Measurements from ENCODE around the gene TTLL13. TPM values are rescaled to one million over a fixed set of nuclear protein-coding genes. Genes with fewer than 3 reads are reported as not detected.
A peak's percentile ranks its signal among the peaks of the same experiment; 100 is the strongest.

The TTLL13 gene, protein sequence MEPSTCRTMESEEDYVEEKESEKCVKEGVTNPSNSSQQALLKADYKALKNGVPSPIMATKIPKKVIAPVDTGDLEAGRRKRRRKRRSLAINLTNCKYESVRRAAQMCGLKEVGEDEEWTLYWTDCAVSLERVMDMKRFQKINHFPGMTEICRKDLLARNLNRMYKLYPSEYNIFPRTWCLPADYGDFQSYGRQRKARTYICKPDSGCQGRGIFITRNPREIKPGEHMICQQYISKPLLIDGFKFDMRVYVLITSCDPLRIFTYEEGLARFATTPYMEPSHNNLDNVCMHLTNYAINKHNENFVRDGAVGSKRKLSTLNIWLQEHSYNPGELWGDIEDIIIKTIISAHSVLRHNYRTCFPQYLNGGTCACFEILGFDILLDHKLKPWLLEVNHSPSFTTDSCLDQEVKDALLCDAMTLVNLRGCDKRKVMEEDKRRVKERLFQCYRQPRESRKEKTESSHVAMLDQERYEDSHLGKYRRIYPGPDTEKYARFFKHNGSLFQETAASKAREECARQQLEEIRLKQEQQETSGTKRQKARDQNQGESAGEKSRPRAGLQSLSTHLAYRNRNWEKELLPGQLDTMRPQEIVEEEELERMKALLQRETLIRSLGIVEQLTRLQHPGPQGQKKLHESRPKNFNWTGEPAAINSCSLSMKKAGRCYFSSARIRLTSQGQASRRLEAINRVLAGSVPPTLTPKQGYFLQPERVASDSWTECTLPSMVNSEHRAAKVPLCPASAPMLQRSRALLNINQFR
- 1 to 10 TPM in 1 of 2 donors, under 1 TPM in 1; 0.49 to 1.0 TPM for total RNA-seq

DNA sequence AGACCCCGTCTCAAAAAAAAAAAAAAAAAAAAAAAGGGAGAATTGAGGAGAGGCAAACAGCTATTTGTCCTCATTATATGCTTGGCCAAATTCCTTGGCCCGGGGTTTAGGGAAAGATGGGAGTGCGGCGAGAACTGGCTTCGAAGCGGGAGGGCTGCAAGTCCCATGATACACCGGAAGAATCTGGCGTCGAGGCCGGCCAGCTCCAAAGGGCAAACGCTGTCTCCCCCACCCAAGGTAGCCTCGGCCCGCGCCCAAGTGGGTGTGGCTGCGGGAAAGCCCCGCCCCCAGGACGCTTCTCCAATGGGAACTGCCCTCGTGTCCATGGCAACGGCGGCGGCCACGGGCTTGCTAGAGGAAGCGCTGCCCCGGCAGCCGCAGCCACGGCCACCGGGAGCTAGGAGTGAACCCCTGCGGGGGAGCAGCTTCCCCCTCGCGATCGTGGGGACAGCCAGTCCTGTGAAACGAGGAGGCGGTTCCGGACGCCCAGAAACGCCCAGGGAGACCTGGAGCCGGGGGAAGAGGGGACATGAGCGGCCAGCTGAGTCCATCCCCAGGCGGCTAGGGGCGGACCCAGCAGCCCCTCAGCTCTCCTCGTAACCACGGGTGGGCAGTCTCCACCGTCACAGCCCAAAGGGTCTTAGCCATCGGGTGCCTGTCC, at the start of gene TTLL13:
Gene TTLL13, plus strand, starts transcription at position 354 of the 661 bp plus-strand sequence. CDS start 1,075 bp downstream, outside the sequence.
- Mint-ChIP-seq H3K27ac (peak within 1 kb of the TSS; percentile 67 to 70), H3K36me3 (no peaks in the 10 kb centered on the region), H3K9me3 (no peaks in the 10 kb centered on the region)
- ATAC-seq (peak; percentile 86 to 94), DNase-seq (ENCODE audit: low spot score in 2 of 2) (peak; percentile 68 to 79)

DNA sequence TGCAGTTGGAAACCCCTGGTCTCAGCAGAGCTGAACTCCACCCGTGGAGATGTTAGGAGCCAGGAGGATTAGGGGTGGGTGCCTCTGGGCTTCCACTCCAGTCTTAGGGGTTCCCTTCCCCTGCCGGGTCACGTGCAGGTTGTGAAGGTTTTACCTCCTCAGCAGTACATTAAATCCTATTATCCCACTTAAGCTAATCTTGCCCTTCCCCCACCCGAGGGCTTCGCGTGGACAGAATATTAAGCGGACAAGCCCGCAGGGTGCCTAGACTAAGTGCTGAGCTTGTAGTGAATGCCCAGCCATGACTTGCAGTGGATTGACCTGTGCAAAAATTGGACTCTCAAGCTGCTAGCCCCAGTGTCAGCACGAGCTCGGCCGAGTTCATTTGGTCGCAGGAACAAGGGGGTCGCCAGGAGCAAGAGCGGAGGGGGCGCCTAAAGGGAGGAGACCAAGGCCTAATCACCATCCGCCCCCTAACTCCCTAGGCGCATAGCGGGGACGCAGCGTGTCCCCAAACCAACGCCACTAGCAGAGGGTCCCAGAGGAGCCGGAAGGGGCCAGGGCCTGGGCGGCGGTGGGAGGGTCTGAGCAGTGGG, 48.7 kb upstream of the TTLL13 start:
- no peak for DNase-seq (ENCODE audit: low spot score in 2 of 2)
- H3K9me3 Mint-ChIP-seq = no peaks in the 10 kb centered on the region
- H3K36me3 Mint-ChIP-seq = no peaks in the 10 kb centered on the region
- H3K27ac Mint-ChIP-seq = no peak overlapping the region
- no peak for ATAC-seq

DNA sequence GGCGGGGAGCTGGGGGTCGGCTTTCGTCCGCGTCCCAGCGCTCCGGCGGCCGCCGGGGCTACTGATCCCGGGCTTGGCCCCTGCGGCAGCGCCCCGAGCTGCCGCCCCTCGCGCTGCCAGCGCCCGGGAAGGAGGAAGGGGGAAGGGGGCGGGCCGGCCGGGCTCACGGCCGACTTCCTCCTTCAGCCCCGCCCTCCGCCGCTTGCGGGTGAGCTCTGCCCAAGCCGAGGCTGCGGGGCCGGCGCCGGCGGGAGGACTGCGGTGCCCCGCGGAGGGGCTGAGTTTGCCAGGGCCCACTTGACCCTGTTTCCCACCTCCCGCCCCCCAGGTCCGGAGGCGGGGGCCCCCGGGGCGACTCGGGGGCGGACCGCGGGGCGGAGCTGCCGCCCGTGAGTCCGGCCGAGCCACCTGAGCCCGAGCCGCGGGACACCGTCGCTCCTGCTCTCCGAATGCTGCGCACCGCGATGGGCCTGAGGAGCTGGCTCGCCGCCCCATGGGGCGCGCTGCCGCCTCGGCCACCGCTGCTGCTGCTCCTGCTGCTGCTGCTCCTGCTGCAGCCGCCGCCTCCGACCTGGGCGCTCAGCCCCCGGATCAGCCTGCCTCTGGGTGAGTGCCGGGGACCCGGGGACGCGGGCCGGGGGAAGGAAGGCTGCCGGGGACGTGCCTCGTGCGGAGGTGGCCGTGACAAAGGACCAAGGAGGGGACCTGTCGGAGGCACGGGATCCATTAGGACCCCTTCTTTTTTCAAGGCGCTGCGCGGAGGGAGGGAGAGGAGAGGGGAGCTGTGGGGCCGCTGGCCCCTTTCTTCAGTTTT, 48.0 kb upstream of the TTLL13 start, which contains the start of gene SEMA4B:
Gene SEMA4B, plus strand, starts transcription at position 201 of the 814 bp plus-strand sequence. Its CDS starts 249 bp downstream, at position 450.
- Mint-ChIP-seq H3K27ac (peak within 1 kb of the TSS in 1 of 2 donors; percentile 40), H3K9me3 (no peaks in the 10 kb centered on the region), H3K36me3 (no peaks in the 10 kb centered on the region)
- DNase-seq (ENCODE audit: low spot score in 2 of 2) (peak; percentile 75 to 79), ATAC-seq (peak; percentile 95 to 96)

DNA sequence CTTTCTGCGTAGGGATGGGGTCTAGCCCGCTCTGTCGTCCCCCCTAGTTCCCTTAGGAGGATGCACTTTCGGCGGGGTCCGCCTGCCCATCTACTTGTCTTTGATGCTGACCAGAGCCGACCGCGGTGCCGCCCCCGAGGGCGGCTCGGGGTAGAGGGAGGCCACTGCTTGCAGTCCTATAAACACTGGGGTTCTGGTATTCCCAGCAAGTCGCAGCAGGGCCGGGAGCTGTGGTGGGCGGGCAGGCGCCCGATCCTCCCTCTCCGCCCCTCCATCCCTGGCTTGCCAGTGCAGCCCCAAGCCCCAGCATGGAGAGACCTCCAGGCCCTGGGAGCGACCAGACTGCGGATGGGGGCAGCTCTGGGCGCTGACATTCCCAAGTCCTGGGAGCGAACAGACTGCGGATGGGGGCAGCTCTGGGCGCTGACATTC, 47.4 kb upstream of the TTLL13 start:
- peak overlapping the region in 1 of 2 donors; percentile 40 for H3K27ac Mint-ChIP-seq
- no peak for ATAC-seq
- DNase-seq (ENCODE audit: low spot score in 2 of 2) = no peak
- no peaks in the 10 kb centered on the region for H3K9me3 Mint-ChIP-seq
- no peaks in the 10 kb centered on the region for H3K36me3 Mint-ChIP-seq

DNA sequence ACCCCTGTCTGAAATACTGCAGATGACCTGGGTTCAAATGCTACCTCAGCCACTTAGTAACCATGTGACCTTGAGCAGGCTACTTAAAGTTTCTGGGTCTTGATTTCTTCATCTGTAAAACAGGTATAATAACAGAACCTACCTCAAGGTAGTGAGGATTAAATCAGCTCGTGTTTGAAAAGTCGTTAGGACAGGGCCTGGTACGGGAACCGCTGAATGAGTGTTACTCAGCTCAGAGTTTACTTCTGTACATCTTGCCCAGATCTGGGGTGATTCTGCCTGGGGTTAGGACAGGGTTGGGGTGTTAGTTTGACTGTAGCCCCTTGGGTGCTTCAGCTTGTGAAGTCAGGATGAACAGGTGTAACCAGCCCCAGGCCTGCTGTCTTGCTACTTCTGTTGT, 46.4 kb upstream of the TTLL13 start:
- DNase-seq (ENCODE audit: low spot score in 2 of 2) (no peak), ATAC-seq (no peak)
- Mint-ChIP-seq H3K27ac (no peak overlapping the region), H3K9me3 (no peaks in the 10 kb centered on the region), H3K36me3 (no peaks in the 10 kb centered on the region)

DNA sequence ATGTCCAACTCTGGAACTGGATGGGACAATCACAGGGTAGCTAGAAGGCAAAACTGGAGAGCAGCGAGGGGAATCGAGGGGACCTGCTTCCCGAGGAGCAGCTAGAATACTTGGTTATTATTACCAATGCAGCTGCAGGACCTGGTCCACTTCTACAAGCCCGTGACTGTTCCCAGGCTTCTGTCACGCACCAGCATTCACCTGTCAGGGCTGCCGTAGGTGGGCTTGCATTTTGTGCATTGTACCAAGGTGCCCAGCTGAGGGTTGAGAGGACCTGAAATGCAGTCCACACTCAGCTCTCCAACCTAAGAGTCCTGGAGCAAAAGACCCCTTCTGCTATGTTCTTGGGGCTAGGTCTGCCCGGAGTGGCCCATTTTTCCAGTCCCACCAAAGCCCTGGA, 45.9 kb upstream of the TTLL13 start:
- no peak for ATAC-seq
- DNase-seq (ENCODE audit: low spot score in 2 of 2) = no peak
- Mint-ChIP-seq H3K9me3 (no peaks in the 10 kb centered on the region), H3K27ac (no peak overlapping the region), H3K36me3 (no peaks in the 10 kb centered on the region)

DNA sequence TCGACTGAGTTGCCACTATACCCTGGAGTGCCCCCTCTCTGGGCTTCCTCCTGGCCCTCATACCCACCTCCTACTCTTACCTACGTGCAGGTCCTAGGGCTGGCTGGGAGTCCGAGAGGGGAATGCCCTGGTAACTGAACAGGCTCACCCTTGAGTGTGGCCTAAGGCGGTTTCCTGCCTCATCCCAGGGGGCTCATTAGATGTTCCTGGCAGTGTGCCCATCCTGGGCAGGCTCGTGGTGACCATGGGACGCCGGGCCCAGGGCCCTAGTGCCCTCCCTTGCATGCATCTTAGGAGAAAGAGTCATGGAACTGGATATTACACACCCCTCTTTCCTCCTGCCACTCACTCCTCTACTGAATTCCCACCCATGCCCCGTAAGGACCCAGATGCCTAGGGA, 45.4 kb upstream of the TTLL13 start:
- no peak for ATAC-seq
- H3K9me3 Mint-ChIP-seq = no peaks in the 10 kb centered on the region
- DNase-seq (ENCODE audit: low spot score in 2 of 2) = no peak
- H3K27ac Mint-ChIP-seq = no peak overlapping the region
- H3K36me3 Mint-ChIP-seq = no peaks in the 10 kb centered on the region

DNA sequence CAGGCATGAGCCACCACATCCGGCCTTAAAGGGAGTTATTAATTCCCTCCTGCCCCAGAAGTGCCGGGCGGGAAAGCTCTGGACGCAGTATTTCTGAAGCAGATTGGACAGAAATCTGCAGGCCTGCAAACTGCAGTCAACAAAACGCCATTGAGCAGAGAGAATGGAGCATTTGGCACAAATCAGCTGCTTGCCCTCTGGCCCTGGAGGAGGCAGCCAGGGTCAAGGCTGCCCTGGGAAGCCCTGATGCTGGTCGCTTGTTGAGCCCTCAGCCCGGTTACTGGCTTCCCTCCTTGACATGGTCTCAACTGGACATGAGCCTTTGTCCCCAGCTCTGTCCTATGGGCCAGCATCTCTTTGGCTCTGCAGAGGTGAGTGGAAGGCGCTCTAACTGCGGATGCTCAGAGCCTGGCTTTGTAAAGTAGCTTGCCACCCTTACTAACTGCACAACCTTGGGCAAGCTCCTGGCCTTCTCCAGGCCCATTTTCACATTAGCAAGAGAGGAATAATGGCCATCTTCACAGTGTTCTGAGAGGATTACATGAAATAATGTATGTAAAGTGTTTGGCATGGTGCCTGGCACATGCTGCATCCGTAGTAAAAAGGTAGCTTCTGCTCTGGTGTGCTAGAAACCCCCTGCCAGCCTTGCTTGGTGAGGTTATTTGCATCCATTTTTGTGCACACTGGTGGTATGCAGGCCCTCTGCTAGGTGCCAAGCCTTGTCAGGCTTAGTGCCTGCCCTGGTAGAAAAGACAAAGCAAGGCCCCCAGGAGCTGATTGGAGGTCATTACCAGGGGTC, 44.1 kb upstream of the TTLL13 start:
- no peak for DNase-seq (ENCODE audit: low spot score in 2 of 2)
- no peaks in the 10 kb centered on the region for H3K9me3 Mint-ChIP-seq

DNA sequence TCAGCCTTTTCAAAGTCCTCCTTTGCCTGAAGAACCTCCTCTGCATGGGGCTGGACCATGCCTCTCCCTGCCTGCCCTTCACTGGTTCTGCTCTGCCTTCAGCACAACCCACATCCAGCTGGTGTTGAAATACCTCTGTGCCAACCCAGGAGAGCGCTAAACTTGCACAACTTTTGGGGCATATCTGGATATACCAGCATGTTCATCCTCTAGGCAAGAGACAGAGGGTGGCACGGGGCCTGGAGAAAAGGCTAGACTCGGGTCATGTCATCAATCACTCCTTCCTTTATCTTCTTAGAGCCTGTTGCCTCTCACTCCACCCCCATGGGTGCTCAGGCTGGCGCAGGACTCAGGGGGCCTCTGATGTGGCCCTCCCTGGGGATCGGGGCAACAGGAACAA, 43.5 kb upstream of the TTLL13 start:
- no peak for ATAC-seq
- Mint-ChIP-seq H3K36me3 (no peaks in the 10 kb centered on the region), H3K9me3 (no peaks in the 10 kb centered on the region), H3K27ac (no peak overlapping the region)
- no peak for DNase-seq (ENCODE audit: low spot score in 2 of 2)

More for the DNA sequence above, 44.1 kb upstream of the TTLL13 start:
- Mint-ChIP-seq H3K36me3 (no peaks in the 10 kb centered on the region), H3K27ac (no peak overlapping the region)
- no peak for ATAC-seq

DNA sequence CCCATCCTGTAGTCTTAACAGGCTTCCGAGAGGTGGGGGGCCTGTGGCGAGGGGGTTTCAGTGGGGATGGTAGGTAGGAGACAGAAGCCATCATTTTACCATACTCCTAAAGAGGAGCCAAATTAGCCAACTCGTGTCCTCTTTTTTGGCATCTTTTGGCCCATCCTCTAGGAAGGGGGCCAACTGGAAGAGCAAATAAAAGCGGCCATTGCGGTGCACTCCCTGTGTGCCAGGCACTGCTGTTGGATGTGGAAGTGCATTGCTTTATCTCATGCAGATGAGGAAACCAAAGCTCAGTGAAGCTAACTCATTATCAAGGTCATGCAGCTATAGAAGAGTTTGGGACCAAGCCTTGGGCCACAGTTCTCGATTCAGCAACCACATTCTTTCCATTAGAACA, 42.1 kb upstream of the TTLL13 start:
- ATAC-seq = no peak
- H3K36me3 Mint-ChIP-seq = no peaks in the 10 kb centered on the region

DNA sequence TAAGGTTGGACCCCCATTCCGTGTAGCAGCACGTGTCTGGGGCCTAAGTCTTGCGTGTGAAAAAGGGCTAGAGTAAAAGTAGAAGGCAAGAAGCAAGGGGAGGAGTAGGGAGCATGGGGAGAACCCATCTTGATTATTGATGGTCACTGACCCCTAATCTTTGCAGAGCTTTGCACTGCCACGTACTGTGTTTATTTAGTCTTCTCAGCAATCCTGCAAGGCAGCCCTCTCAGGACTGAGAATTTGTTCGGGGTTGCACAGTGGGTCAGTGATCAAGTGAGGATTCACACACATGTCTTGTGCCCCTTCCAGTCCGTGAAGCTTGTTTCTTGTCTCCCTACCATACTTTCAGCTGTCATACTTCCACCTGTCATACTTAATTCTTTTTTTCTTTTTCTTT, 41.0 kb upstream of the TTLL13 start:
- no peaks in the 10 kb centered on the region for H3K36me3 Mint-ChIP-seq
- no peak for ATAC-seq
- peak overlapping the region in 1 of 2 donors; percentile 65 for H3K27ac Mint-ChIP-seq
- H3K9me3 Mint-ChIP-seq = no peaks in the 10 kb centered on the region
- DNase-seq (ENCODE audit: low spot score in 2 of 2) = no peak

More for the DNA sequence above, 42.1 kb upstream of the TTLL13 start:
- no peak overlapping the region for H3K27ac Mint-ChIP-seq
- no peak for DNase-seq (ENCODE audit: low spot score in 2 of 2)
- no peaks in the 10 kb centered on the region for H3K9me3 Mint-ChIP-seq

DNA sequence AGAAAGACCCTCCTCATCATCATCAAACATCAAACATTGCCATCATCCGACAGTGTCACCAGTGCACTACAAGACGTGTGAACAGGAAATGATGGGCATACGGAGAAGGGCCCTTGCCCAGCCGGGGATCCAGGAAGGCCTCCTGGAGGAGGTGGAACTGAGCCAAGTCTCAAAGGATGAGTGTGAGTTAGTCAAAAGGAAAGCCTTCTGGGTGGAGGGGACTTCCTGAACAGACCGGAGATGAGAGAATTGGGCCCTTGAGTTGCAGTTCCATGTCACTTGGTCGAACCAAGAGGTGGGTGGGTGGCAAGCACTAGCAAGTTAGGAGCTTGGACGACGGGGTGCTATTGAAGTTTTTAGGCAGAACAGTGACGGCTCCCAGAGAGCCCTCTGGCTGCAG, 39.8 kb upstream of the TTLL13 start:
- Mint-ChIP-seq H3K27ac (peak overlapping the region in 1 of 2 donors; percentile 82), H3K36me3 (no peaks in the 10 kb centered on the region), H3K9me3 (no peaks in the 10 kb centered on the region)
- ATAC-seq (peak; percentile 70 to 78), DNase-seq (ENCODE audit: low spot score in 2 of 2) (no peak)

DNA sequence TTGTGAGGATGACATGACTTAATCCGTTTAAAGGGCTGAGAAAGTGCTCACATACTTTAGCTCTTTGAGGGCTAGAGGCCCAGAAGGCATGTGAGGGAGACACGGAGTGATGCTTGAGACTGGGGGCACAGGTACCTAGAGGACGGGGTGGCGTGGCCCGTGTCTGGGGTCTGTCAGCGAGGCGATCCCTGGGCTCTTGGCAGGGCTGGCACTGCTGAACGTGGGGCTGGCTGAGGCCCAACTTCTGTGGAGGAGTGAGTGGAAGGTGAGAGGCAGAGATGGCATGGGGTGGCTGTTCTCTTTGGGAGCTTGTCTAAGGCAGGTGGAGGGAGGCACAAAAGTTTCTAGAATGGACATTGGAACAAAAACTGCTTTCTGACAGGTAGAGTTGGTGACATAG, 38.8 kb upstream of the TTLL13 start:
- Mint-ChIP-seq H3K36me3 (no peaks in the 10 kb centered on the region), H3K9me3 (no peaks in the 10 kb centered on the region), H3K27ac (peak overlapping the region; percentile 21 to 56)
- DNase-seq (ENCODE audit: low spot score in 2 of 2) (no peak), ATAC-seq (no peak)

DNA sequence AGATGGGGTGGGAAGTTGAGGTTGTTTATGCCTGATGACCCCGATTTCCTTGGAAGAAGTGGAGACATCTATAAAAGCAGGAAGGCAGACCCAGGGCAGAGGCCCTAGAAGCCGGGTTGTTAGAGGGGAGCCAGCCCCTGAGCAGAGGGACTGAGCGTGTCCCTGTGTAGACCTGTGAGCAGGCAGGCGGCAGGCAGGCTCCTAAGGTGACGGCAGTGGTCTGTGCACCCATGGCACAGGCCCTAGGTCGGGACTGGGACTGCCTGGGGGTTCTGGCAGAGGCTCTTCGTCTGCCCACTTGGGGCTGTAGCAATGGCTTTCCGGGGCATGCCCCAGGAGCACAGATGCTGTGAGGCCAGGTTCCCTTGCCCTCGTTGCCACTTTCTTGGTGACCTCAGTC, 38.3 kb upstream of the TTLL13 start:
- no peaks in the 10 kb centered on the region for H3K36me3 Mint-ChIP-seq
- ATAC-seq = no peak
- H3K27ac Mint-ChIP-seq = peak overlapping the region in 1 of 2 donors; percentile 21
- no peaks in the 10 kb centered on the region for H3K9me3 Mint-ChIP-seq
- DNase-seq (ENCODE audit: low spot score in 2 of 2) = no peak

DNA sequence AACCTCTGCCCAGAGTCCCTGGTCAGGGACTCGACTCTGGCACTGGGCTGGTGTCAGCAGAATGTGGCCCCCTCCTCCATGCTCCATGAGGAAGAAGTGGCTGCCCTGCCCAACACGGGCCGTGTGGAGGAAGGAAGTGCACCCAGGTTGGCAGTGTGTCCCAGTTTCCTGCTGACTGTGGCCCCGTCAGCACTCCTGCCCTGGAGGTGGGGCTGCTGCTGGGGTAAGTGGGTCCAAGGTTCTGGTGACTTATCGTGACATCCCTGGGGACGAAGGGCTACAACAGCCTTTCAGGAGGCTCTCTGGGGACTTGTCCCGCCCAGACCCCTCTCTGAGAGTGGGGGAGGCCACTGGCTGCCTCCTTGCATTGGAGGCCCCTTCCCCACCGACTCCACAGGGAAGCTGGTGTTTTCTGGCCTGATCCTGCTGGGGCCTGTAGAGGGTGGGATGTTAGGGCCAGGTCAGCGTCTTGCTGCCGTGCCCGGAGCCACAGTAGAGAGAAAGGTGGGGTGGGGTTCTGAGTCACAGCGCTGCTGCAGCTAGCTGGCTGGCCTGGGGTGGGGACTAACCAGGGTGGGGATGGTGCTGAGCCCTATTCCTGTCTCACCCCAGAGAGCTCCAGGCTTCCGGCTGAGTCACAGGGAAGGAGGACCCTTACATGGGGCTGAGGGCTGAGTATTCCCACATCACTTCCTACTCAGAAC, 37.8 kb upstream of the TTLL13 start:
- DNase-seq (ENCODE audit: low spot score in 2 of 2) (no peak), ATAC-seq (no peak)
- no peaks in the 10 kb centered on the region for H3K36me3 Mint-ChIP-seq
- H3K27ac Mint-ChIP-seq = no peak overlapping the region
- no peaks in the 10 kb centered on the region for H3K9me3 Mint-ChIP-seq

Measured in activated naive CD4-positive, alpha-beta T cell treated with anti-CD3 and anti-CD28 coated beads, Interleukin-2, amount 50 U/mL, for 72 hours (primary cell).